ENCODE measurements around the gene IQCM. TPM values are rescaled to one million over a fixed set of nuclear protein-coding genes. Genes with fewer than 3 reads are reported as not detected.

The IQCM gene
- total RNA-seq, 1 donor from 2014 or later, result not detected

DNA sequence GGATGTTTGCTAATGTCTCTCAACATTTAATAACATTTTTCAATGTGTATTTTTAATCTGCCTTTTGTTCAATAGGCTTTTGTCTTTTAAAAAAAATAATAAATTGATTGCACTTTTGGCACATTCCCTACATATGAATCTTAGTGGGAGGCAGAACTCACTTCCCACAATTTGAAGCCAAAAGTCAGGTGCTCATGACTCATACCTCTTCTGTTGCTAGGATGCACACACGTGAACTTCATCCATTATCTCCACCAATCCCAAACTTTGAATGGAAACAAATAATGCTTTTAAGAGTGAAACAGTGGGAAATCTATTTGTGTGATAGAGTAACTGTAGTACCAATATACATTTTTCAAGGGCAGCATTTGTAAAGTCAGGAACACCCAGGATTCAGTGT is 260.5 kb downstream of the IQCM start:
- Mint-ChIP-seq H3K36me3 (ENCODE audit: insufficient read depth) (no peaks in the 10 kb centered on the region), H3K4me1 (ENCODE audit: low read depth) (no peaks in the 10 kb centered on the region), H3K4me3 (ENCODE audit: low read depth) (no peak overlapping the region), H3K27ac (no peak overlapping the region), H3K9me3 (ENCODE audit: low read depth) (peaks cover 3% of the 10 kb centered on the region), H3K27me3 (no peaks in the 10 kb centered on the region)
- DNase-seq (ENCODE audit: low spot score, unreplicated experiment), result no peak
- TF ChIP-seq, protein P1, sequence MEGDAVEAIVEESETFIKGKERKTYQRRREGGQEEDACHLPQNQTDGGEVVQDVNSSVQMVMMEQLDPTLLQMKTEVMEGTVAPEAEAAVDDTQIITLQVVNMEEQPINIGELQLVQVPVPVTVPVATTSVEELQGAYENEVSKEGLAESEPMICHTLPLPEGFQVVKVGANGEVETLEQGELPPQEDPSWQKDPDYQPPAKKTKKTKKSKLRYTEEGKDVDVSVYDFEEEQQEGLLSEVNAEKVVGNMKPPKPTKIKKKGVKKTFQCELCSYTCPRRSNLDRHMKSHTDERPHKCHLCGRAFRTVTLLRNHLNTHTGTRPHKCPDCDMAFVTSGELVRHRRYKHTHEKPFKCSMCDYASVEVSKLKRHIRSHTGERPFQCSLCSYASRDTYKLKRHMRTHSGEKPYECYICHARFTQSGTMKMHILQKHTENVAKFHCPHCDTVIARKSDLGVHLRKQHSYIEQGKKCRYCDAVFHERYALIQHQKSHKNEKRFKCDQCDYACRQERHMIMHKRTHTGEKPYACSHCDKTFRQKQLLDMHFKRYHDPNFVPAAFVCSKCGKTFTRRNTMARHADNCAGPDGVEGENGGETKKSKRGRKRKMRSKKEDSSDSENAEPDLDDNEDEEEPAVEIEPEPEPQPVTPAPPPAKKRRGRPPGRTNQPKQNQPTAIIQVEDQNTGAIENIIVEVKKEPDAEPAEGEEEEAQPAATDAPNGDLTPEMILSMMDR (IDR thresholded peaks at IDR 0.05; ENCODE audit: unreplicated experiment), result no peak

DNA sequence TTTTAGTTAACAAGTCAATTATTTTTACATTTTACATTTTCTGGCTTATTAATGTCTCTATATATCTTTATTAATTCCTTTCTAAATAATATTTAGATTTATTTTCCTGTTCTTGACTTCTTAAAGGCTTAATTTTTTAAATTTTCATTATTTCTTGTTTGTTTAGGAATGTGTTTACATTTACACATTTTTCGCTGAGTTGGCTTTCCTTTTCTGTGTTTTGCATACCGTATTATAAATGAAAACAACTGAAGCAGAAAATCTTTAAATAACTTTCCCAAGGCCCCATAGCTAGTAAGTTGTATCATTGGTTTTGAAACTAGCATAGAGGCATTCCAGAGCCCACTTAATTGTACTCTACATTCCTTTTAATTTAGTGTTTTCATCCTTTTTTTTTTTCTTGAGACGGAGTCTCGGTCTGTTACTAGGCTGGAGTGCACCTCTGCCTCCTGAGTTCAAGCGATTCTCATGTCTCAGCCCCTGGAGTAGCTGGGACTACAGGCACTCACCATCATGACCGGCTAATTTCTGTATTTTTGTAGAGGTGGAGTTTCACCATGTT is 261.6 kb downstream of the IQCM start:
- H3K27ac Mint-ChIP-seq, result no peak overlapping the region
- no peaks in the 10 kb centered on the region for H3K27me3 Mint-ChIP-seq
- TF ChIP-seq, protein P1 (IDR thresholded peaks at IDR 0.05; ENCODE audit: unreplicated experiment), result no peak

DNA sequence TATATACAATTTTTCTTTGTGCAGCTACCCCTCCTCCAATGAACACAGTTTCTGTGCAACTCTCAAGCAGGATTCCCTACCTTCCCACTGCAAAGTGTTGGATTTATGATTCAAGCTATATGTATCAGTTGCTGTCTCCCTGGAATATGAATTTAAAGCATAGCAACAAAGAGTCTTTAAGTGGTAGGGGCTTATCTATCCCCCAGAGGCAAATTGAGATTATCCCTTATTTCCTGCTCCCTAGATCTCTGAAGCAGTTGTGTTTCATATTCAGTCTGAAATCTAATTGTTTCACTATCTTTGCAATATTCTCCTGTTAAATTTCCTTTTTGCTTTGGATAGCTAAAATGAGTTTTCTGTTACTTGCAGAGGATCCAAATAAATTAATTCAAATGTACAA is 263.0 kb downstream of the IQCM start:
- Mint-ChIP-seq H3K27me3 (no peaks in the 10 kb centered on the region), H3K27ac (no peak overlapping the region), H3K36me3 (ENCODE audit: insufficient read depth) (no peaks in the 10 kb centered on the region), H3K4me3 (ENCODE audit: low read depth) (no peak overlapping the region), H3K9me3 (ENCODE audit: low read depth) (no peaks in the 10 kb centered on the region), H3K4me1 (ENCODE audit: low read depth) (no peaks in the 10 kb centered on the region)
- TF ChIP-seq, protein P1 (IDR thresholded peaks at IDR 0.05; ENCODE audit: unreplicated experiment), result no peak
- no peak for DNase-seq (ENCODE audit: low spot score, unreplicated experiment)

More for the DNA sequence above, 261.6 kb downstream of the IQCM start:
- no peaks in the 10 kb centered on the region for H3K4me1 Mint-ChIP-seq (ENCODE audit: low read depth)
- H3K9me3 Mint-ChIP-seq (ENCODE audit: low read depth), result peaks cover 3% of the 10 kb centered on the region
- H3K36me3 Mint-ChIP-seq (ENCODE audit: insufficient read depth), result no peaks in the 10 kb centered on the region
- no peak for DNase-seq (ENCODE audit: low spot score, unreplicated experiment)
- H3K4me3 Mint-ChIP-seq (ENCODE audit: low read depth), result no peak overlapping the region

- Mint-ChIP-seq H3K4me1 (ENCODE audit: low read depth) (no peaks in the 10 kb centered on the region), H3K27ac (no peak overlapping the region)
- DNase-seq (ENCODE audit: low spot score, unreplicated experiment), result no peak
Observed at GRCh38 chr4:149549911-149550310, 265.7 kb downstream of the IQCM start.

GRCh38 chr4:149534779-149535178 is 280.9 kb downstream of the IQCM start:
- H3K4me1 Mint-ChIP-seq (ENCODE audit: low read depth), result peaks cover 3% of the 10 kb centered on the region
- DNase-seq (ENCODE audit: low spot score, unreplicated experiment), result no peak
- no peak overlapping the region for H3K4me3 Mint-ChIP-seq (ENCODE audit: low read depth)
- peaks cover 7% of the 10 kb centered on the region for H3K9me3 Mint-ChIP-seq (ENCODE audit: low read depth)
- H3K36me3 Mint-ChIP-seq (ENCODE audit: insufficient read depth), result no peaks in the 10 kb centered on the region
- TF ChIP-seq, protein P1 (IDR thresholded peaks at IDR 0.05; ENCODE audit: unreplicated experiment), result no peak
- no peaks in the 10 kb centered on the region for H3K27me3 Mint-ChIP-seq
- H3K27ac Mint-ChIP-seq, result no peak overlapping the region

More at GRCh38 chr4:149549911-149550310, 265.7 kb downstream of the IQCM start:
- H3K4me3 Mint-ChIP-seq (ENCODE audit: low read depth), result no peak overlapping the region
- no peaks in the 10 kb centered on the region for H3K9me3 Mint-ChIP-seq (ENCODE audit: low read depth)
- TF ChIP-seq, protein P1 (IDR thresholded peaks at IDR 0.05; ENCODE audit: unreplicated experiment), result no peak
- no peaks in the 10 kb centered on the region for H3K27me3 Mint-ChIP-seq
- no peaks in the 10 kb centered on the region for H3K36me3 Mint-ChIP-seq (ENCODE audit: insufficient read depth)
